ENCODE results near the gene SASS6.
A peak's percentile ranks its signal among the peaks of the same experiment; 100 is the strongest.

SASS6 gene

GRCh38 chr1:100132566-100133477 lies at the start of gene SASS6, which contains the start of gene TRMT13:
Gene SASS6, minus strand, starts transcription at chr1:100132930. Its CDS starts 116 bp downstream, at chr1:100132814.
Gene TRMT13, plus strand, starts transcription at chr1:100133163. Its CDS starts 6 bp downstream, at chr1:100133169.
- DNase-seq (ENCODE audit: low read depth) = peak; percentile 65

DNA sequence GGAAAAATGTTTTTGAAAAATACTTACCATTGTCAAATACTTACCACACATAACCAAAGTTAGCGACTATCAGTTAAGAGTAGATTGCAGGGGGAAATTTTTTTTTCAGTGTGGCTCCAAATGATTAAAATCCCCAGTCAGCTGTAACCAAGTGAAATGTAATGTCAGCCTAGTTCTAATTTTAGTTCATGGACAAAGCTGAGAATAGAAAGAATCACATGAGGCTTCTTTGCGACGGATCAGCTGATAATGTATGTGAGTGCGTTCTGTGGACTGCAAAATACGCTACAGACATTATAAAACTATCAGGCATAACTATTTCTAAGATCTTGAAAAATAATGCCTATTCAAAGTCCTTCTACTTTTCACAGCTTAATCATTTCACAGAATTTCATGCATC lies 45.4 kb upstream of the SASS6 start, which contains the start of gene LRRC39:
TSS of gene LRRC39 (minus strand) at position 166 of the 400 bp plus-strand sequence. CDS start 9,740 bp downstream, outside the sequence.
- no peak for DNase-seq (ENCODE audit: low read depth)

DNA sequence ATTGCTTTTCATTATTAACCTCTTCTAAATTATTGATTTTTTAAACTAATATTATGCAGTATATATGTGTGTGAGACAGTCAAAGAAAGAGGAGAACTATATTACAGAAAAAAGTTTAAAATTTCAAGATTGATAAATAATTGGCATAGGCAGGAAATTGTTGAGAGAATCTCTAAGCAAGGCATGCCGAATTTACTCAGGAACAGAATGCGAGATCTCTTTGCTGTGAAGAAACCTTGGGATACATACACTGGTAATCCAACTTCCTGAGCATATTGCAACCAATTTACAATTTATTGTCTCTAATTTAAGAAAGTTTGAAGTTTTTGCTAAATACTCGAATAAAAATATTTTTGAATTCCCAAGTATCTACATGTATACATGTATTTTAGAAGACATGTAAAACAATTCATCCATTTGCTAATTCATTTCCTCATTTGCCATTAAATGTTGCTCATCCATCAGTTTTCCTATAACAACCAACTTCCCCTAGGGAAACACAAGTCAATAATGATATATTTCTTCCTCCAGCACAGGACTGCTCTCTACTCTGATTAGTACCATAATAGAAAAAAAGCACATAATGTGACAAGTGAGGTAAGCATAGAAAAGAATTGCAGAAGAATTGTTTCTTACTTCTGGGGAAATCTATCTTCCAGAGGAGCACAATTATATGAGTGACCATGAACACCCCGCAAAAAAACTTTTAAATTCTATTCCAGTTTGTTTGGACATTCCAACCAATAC lies 44.7 kb upstream of the SASS6 start:
- no peak for DNase-seq (ENCODE audit: low read depth)

- no peak for DNase-seq (ENCODE audit: low read depth)
These were observed 35.3 kb upstream of the SASS6 start for GRCh38 chr1:100168051-100168450.

DNA sequence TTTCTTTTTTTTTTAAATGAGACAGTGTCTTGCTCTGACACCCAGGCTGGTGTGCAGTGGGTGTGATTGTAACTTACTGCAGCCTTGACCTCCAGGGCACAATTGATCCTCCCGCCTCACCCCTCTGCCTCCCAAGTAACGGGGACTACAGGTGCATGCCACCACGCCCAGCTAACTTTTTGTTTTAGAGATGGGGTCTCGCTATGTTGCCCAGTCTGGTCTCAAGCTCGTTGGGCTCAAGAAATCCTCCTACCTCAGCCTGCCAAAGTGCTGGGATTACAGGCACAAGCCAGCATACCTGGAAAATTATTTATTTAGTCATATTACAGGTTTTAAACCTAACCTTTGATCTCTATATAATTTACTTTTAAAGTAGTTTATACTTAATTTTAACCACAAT lies 32.0 kb upstream of the SASS6 start:
- no peak for DNase-seq (ENCODE audit: low read depth)

GRCh38 chr1:100164216-100164615 lies 31.5 kb upstream of the SASS6 start:
- no peak for DNase-seq (ENCODE audit: low read depth)

DNA sequence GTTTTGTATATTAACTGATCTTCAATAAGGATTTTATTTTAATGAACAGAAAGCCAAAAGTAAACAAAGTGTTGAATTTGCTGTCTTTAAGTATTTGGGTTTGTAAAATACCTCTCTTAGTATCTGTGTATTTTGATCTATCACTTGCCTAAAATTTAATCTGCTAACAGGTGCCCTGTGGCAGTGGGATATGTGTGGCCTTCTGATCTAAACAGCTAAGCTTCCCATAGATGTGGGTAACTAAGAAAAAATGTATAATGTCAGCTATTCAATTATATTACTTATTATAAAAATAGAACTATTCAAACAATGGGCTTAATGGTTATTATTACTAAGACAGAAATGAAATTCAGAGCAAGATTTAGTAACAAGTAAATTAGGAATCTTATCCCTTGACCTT lies 30.2 kb upstream of the SASS6 start:
- DNase-seq (ENCODE audit: low read depth) = no peak

DNA sequence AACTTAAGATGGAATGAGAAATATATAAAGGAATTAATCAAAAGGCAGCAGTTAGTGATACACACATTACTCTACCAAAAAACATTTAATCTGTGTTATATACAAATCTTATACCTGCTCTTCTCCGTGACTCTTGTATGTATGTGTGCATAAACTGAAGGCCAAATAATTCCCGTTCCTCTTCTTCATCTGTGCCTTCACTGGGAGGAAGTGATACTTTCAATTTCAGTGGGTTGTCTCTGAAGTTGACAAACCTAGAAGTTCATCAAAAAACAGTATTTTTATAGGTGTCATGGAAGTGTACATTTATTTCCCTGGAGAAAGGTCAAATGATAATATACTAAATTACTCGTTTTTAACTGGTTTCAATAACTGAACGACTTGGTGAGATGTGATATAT lies 19.5 kb upstream of the SASS6 start:
- DNase-seq (ENCODE audit: low read depth) = no peak

GRCh38 chr1:100151679-100152078 lies 18.9 kb upstream of the SASS6 start:
- no peak for DNase-seq (ENCODE audit: low read depth)

DNA sequence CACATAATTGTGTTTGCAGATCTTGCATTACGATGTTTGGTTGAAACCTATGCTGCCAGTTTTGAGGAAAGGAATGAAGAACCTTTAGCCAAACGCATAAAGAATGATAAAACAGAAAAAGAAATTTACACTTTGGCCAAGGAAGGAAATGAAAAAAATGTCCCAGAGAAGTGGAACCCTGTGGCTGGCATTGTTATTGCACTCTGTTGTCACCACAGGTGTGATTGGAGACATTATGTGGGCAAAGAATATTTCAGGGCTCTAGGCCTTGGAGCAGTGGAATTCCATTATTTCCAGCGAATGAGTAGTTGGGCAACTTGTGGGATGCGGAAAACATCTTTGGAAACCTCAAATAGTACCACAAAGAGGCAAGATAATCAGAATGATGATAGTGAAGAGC lies 15.1 kb upstream of the SASS6 start:
- DNase-seq (ENCODE audit: low read depth) = no peak

- no peak for DNase-seq (ENCODE audit: low read depth)
These were observed 14.2 kb upstream of the SASS6 start for GRCh38 chr1:100146958-100147357.

GRCh38 chr1:100145116-100145515 lies 12.4 kb upstream of the SASS6 start:
- DNase-seq (ENCODE audit: low read depth) = no peak

GRCh38 chr1:100142343-100142742 lies 9.6 kb upstream of the SASS6 start:
- DNase-seq (ENCODE audit: low read depth) = no peak

DNA sequence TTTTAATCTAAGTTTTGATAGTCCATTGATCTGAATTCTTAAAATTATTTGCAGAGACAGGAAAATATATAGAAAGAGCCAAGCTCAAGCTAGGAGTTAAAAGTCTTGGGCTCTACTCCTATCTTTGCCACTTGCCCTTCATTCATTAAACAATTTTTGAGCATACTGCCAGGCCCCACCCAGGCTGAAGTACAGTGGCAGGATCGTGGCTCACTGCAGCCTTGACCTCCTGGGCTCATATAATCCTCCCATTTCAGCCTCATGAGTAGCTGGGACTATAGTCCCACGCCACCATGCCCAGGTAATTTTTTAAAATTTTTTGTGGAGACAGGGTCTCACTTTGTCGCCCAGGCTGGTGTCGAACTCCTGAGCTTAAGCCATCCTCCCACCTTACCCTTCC lies 8.5 kb upstream of the SASS6 start:
- no peak for DNase-seq (ENCODE audit: low read depth)

DNA sequence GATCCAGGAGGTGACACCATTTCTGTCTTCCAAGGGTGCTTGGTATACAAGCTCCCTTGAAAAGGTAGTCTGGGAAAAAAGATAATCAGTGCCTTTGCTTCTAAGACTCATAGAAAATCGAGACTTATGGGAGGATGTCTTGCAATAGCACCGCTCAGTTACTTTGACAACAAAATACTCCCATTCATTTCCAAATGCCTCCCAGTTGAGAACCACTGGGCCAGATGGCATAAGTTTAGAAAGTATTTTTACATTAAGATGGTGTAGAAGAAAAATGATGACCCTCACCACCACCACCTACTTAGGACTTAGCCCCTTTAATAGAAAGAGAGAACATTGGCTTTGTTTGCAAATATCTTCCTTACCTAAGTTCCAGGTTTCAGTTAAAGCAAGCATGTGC lies 4.9 kb upstream of the SASS6 start:
- no peak for DNase-seq (ENCODE audit: low read depth)

DNA sequence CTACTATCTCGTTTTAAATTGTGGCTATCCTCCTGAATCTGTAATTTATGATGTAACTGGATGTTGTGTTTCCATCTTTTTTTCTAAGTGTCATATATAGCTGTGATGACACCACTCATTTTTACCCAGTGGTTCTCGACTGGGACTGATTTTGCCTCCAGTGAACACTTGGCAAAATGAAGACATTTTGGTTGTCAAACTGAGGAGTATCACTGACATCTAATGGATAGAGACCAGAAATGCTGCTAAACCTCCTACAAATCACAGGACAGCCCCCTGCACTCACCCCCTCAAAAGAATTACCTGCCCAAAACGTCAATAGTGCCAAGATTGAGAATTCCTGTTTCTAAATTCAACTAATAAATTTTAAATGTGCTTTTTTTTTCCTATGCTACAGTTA lies 2.1 kb upstream of the SASS6 start:
- DNase-seq (ENCODE audit: low read depth) = no peak

DNA sequence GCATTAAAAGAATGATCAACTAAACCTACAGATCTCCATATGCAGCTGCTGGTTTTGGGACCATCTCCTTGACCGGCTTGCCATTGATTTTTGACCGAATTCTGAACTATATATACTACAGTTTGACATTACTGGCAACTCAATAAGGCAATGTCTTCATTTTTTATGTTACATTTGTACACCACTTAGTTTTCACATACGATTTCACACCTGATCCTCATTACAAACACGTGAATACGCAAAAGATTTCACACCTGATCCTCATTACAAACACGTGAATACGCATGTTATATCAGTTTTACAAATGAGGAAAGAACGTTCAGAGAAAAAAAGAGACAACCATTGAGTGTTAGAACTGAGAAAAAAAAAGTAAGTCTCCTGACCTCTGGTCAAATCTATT lies 1.1 kb downstream of the SASS6 start:
- DNase-seq (ENCODE audit: low read depth) = no peak

- no peak for DNase-seq (ENCODE audit: low read depth)
These were observed 2.1 kb downstream of the SASS6 start for GRCh38 chr1:100130552-100131077.

DNA sequence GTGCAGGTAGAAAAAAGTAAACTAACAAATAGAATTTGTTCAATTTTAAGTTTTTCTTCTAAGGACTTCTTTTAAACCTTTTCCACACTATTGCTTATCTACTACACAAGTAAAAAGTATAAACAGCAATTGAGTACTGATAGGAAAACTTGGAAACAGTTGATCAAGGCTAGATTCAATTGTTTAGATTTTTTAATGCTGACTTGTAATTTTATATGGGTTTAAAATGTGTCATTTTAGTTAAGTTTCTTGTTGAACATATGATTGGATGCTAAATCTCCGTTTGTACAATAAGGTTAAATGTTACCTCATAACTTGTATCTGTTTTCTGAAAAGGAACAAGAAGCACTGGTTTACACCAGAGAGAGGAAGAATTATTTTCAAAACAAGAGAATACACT lies 5.5 kb downstream of the SASS6 start:
- DNase-seq (ENCODE audit: low read depth) = no peak

GRCh38 chr1:100122177-100122576 lies 10.6 kb downstream of the SASS6 start:
- DNase-seq (ENCODE audit: low read depth) = no peak

DNA sequence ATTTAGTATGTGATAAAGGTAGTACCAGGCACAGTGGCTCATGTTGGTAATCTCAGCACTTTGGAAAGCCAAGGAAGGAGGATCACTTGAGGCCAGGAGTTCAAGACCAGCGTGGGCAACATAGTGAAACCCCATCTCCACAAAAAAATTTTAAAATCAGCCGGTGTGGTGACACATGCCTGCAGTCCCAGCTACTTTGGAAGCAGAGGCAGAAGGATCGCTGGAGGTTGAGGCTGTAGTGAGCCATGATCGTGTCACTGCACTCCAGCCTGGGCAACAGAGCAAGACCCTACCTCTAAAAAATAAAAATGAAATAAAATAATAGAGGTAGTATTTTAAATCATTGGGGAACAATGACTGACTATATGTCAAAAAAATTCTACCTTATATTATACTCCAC lies 17.2 kb downstream of the SASS6 start:
- DNase-seq (ENCODE audit: low read depth) = no peak

GRCh38 chr1:100109554-100110066 lies 23.1 kb downstream of the SASS6 start:
- DNase-seq (ENCODE audit: low read depth) = no peak

DNA sequence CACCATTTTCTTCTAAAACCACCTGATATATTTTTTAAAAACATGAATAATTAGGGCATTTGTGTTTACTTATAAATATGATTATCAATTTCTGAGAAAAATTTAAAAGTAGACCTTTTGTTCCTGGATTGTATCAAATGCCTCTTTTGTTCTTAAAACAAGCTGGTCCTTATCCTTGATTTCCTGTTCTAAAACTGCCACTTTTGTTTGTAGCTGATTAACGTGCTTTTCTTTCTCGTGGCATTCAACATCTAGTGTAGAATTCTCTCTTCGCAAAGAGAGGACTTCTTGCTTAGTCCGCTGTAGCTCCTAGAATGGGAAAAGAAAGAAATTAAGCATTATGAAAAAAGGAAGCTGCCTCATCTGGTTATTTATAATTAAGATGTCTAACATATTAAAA lies 25.0 kb downstream of the SASS6 start:
- no peak for DNase-seq (ENCODE audit: low read depth)
